ENCODE data around the gene INHBE.
"Not testable (repeated sequence)": the region's sequence is repeated elsewhere in the genome, so short reads cannot be mapped to it uniquely, and the experiment has no call there.

The INHBE gene

GRCh38 chr12:57433370-57433769, 21.7 kb upstream of the INHBE start:
- DNase-seq (ENCODE audit: insufficient read length, low spot score) (no peak), FAIRE-seq (no peak)
- TF ChIP-seq CTCF (IDR thresholded peaks at IDR 0.05; ENCODE audit: insufficient read depth, missing control alignments), result no peak

GRCh38 chr12:57434517-57435223, 20.4 kb upstream of the INHBE start, which contains the start of gene INHBC:
INHBC (plus strand) TSS chr12:57434784; CDS start chr12:57434887, 103 bp downstream.
- FAIRE-seq (no peak), DNase-seq (ENCODE audit: insufficient read length, low spot score) (no peak)
- TF ChIP-seq CTCF (IDR thresholded peaks at IDR 0.05; ENCODE audit: insufficient read depth, missing control alignments), result no peak

GRCh38 chr12:57435293-57435692, 19.8 kb upstream of the INHBE start:
- TF ChIP-seq CTCF (IDR thresholded peaks at IDR 0.05; ENCODE audit: insufficient read depth, missing control alignments), result no peak
- FAIRE-seq (no peak), DNase-seq (ENCODE audit: insufficient read length, low spot score) (no peak)

GRCh38 chr12:57438400-57438799, 16.7 kb upstream of the INHBE start:
- no peak for FAIRE-seq

GRCh38 chr12:57439762-57440266, 15.3 kb upstream of the INHBE start:
- FAIRE-seq, result no peak
- no peak for TF ChIP-seq CTCF (IDR thresholded peaks at IDR 0.05; ENCODE audit: insufficient read depth, missing control alignments)
- DNase-seq (ENCODE audit: insufficient read length, low spot score), result no peak

More at GRCh38 chr12:57438400-57438799, 16.7 kb upstream of the INHBE start:
- no peak for TF ChIP-seq CTCF (IDR thresholded peaks at IDR 0.05; ENCODE audit: insufficient read depth, missing control alignments)
- DNase-seq (ENCODE audit: insufficient read length, low spot score), result no peak

- not testable (repeated sequence) for FAIRE-seq; DNase-seq (ENCODE audit: insufficient read length, low spot score)
Measured at GRCh38 chr12:57441393-57441792, 13.7 kb upstream of the INHBE start.

GRCh38 chr12:57441846-57442427, 13.2 kb upstream of the INHBE start:
- no peak for DNase-seq (ENCODE audit: insufficient read length, low spot score)
- FAIRE-seq, result no peak
- TF ChIP-seq CTCF (IDR thresholded peaks at IDR 0.05; ENCODE audit: insufficient read depth, missing control alignments), result no peak

- not testable (repeated sequence) for DNase-seq (ENCODE audit: insufficient read length, low spot score); FAIRE-seq
Measured at GRCh38 chr12:57444337-57444736, 10.8 kb upstream of the INHBE start.
